H1 (cell line): Measurements from ENCODE around the gene ZNF747. TPM values are rescaled to one million over a fixed set of nuclear protein-coding genes. Genes with fewer than 3 reads are reported as not detected.

Experiments
- BCL11A ChIP-seq, 2 experiments: IDR thresholded peaks; one replicate each; pipeline ENCODE4 v1.6.1; 2011; ENCODE audit warnings: low read depth in 2 of 2, low read length in 2 of 2, mild to moderate bottlenecking in 2 of 2
- CEBPB ChIP-seq: IDR thresholded peaks from 2 replicates; pipeline ENCODE4 v1.6.1; 2012; ENCODE audit warnings: low read depth, low read length
- CHD1 ChIP-seq: IDR thresholded peaks from 2 replicates; pipeline ENCODE4 v1.6.1; 2012; ENCODE audit warnings: low read depth, low read length, improper control_type of control experiment
- CHD2 ChIP-seq: IDR thresholded peaks from 2 replicates; pipeline ENCODE4 v1.6.1; 2012; ENCODE audit warnings: low read length, improper control_type of control experiment
- CTBP2 ChIP-seq: IDR thresholded peaks from 2 replicates; pipeline ENCODE4 v1.7.0; 2011; ENCODE audit warnings: borderline replicate concordance, mild to moderate bottlenecking, moderate library complexity, mixed read lengths, low read length; ENCODE audit not compliant: insufficient read depth, insufficient read length
- EZH2 ChIP-seq: fragments of 200-600 bp; sonication (generic); IDR thresholded peaks from 2 replicates; pipeline ENCODE4 v1.7.1; 2012; ENCODE audit warnings: low read depth, mild to moderate bottlenecking, moderate library complexity, low read length, inconsistent platforms; ENCODE audit not compliant: severe bottlenecking
- JUND ChIP-seq: IDR thresholded peaks from 2 replicates; pipeline ENCODE4 v1.6.1; 2011; ENCODE audit warnings: mild to moderate bottlenecking, improper control_type of control experiment, low read length
- KDM5A ChIP-seq: fragments of 200-600 bp; IDR thresholded peaks from 2 replicates; pipeline ENCODE4 v1.7.1; 2012; ENCODE audit warnings: mild to moderate bottlenecking, low read length, inconsistent platforms, mixed read lengths
- SIN3A ChIP-seq, 2 experiments: IDR thresholded peaks in 1 of 2; conservative IDR thresholded peaks in 1 of 2; 2 replicates each; pipeline ENCODE4 v1.6.1; 2011 to 2012; ENCODE audit warnings: low read length in 2 of 2, improper control_type of control experiment in 1 of 2, low read depth in 1 of 2, mild to moderate bottlenecking in 1 of 2
- SIRT6 ChIP-seq: IDR thresholded peaks from one replicate; pipeline ENCODE4 v1.7.1; 2012; ENCODE audit warnings: low read length, inconsistent platforms
- SP4 ChIP-seq: IDR thresholded peaks from 2 replicates; pipeline ENCODE4 v1.6.1; 2012; ENCODE audit warnings: low read length, inconsistent platforms
- polyA plus RNA-seq, 7 experiments: library from polyadenylated mRNA; depleted of rRNA in 3 of 7; stranded (reverse) in 5 of 7; unstranded in 2 of 7; fragments of >200 nt in 5 of 7; fragments of 200-250 nt in 2 of 7; gene quantifications; 1 replicate in 5 of 7; 2 replicates in 1 of 7; 4 replicates in 1 of 7; pipeline versions ENCODE4 v1.2.1 to v1.2.3, GENCODE V29; 2011 to 2013; ENCODE audit warnings: missing spikeins in 2 of 7, mixed read lengths in 2 of 7
- total RNA-seq: library from RNA; stranded (reverse); fragmentation: NEBNext Ultra II Directional; extraction: Animal tissue kit (Norgen Biotek cat#: 25700); gene quantifications from 2 replicates; pipeline ENCODE4 v1.2.1, GENCODE V29; 2021
- TF ChIP-seq, protein P1 (sequence below): IDR thresholded peaks from 2 replicates; pipeline ENCODE4 v1.6.1; 2012; ENCODE audit warnings: low read length, inconsistent platforms

Gene ZNF747
- total and polyA plus RNA-seq, 2 of the 8 experiments (the other 6 are each of a cell fraction or from before 2014, with no cell fraction given), result 9.9 to 10.3 TPM

DNA sequence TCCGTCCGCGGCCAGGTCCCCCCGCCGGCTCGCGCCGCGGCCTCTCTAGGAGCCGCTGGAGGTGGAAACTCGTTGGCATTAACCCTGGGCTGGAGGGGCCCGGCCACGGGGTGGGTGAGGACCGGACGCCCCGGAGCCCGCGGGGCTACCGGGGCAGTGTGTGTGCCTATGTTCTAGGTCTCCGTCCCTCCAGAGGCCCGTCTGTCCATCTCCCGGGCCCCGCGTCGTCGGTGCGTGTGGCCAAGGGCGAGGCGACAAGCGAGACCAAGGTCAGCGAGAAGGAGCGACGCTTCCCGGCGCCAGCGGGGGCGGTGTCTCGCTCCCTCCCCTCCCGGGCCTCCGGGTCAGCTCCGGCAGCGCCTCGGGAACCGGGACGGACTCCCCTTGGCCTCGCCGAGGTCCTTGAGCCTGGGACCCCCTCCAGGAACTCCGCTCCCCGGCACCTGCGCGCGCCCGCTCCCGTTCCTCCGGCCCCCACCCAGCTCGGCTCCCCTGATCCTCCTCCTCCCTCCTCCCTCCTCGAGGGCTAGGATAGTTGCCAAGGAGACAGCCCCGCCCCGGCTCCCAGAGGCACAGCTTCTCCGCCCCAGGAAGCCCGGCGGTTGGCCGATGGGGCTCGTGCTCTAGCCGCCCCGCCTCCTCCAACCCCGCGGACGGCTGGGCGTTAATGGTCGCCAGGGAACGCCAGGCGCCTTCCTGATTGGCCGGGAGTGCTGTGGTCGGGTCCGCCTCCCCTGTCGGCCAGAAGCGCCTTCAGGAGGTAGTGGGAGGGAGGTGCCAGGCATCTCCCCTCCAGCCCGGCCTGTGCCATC is 7.6 kb downstream of the ZNF747 start (continued):
- no peak for TF ChIP-seq JUND
- TF ChIP-seq CEBPB, result no peak
- TF ChIP-seq CHD1, result no peak
- no peak for TF ChIP-seq BCL11A (IDR thresholded peaks at IDR 0.05; ENCODE audit: low read depth in 2 of 2, low read length in 2 of 2)
- TF ChIP-seq KDM5A, result no peak
- TF ChIP-seq, protein P1, sequence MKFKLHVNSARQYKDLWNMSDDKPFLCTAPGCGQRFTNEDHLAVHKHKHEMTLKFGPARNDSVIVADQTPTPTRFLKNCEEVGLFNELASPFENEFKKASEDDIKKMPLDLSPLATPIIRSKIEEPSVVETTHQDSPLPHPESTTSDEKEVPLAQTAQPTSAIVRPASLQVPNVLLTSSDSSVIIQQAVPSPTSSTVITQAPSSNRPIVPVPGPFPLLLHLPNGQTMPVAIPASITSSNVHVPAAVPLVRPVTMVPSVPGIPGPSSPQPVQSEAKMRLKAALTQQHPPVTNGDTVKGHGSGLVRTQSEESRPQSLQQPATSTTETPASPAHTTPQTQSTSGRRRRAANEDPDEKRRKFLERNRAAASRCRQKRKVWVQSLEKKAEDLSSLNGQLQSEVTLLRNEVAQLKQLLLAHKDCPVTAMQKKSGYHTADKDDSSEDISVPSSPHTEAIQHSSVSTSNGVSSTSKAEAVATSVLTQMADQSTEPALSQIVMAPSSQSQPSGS, result no peak
- TF ChIP-seq CTBP2, result no peak
- no peak for TF ChIP-seq SP4
- TF ChIP-seq SIN3A (conservative IDR thresholded peaks at IDR 0.05 in 1 of 2, IDR thresholded peaks at IDR 0.05 in 1 of 2; ENCODE audit: low read depth in 1 of 2, low read length in 2 of 2), result peak; percentile 61 to 73; a peak in 2 of 4 replicates
- peak; percentile 44; the same call in 1 of the 2 replicates for TF ChIP-seq CHD2
- TF ChIP-seq SIRT6, result no peak
- TF ChIP-seq EZH2, result no peak
